ENCODE measurements around the gene GFRA4.

GRCh38 chr20:3658716-3659491 is 4.3 kb downstream of the GFRA4 start:
- TF ChIP-seq CTCF (IDR thresholded peaks at IDR 0.05 in 4 of 5, conservative IDR thresholded peaks at IDR 0.05 in 1 of 5) (no peak), POLR2A (IDR thresholded peaks at IDR 0.05) (no peak)
